ENCODE measurements around the gene CFAP92.
A peak's percentile ranks its signal among the peaks of the same experiment; 100 is the strongest.

Gene CFAP92

DNA sequence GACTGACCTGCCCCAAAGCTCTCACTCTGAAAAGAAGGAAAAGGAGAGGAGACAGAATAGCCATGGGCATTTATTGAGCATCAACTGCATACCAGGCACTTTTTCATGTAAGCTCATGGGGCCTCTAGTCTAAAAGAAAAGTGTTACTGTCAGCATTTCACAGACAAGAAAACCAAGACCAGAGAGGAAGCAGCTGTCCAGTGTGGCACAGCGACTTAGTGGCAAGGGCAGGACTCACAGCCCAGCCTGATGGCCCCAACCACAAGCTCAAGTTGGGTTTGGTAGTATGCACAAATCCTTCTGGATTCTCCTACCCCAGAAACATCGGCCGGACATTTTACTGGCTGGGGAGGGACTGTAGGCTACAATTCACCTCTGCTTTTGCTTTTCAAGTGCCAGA is 13.0 kb upstream of the CFAP92 start:
- DNase-seq: no peak

- DNase-seq: no peak
Measured at GRCh38 chr3:129005526-129006303, 11.8 kb upstream of the CFAP92 start.

DNA sequence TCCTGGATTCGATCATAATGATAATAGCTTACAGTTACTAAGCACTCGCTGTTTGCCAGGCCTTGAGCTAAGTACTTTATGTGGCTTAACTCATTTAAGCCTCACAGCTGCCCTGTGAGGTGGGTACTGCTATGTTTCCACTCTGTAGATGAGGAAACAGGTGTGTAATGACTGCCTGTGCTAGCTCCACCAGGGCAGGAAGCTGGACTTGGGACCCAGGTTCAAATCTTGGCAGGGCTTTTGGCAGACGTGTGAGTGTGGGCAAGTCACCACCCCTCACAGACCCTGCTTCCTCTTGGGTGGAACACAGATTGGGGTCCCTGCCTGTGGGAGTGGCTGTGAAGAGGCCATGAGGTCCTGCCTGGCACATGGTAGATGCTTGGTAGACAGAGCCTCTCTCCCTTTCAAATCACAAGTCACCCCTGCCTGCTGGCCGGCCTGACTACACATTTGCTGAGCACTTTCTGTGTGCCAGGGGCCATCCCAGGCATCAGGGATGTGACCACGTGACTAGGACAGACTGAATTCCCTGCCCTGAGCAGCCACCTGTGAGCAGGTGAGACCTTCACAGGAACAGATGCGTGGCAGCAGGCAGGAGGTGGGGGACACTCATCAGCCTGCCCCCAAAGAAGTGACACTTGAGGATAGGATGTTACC is 10.9 kb upstream of the CFAP92 start:
- no peak for DNase-seq

DNA sequence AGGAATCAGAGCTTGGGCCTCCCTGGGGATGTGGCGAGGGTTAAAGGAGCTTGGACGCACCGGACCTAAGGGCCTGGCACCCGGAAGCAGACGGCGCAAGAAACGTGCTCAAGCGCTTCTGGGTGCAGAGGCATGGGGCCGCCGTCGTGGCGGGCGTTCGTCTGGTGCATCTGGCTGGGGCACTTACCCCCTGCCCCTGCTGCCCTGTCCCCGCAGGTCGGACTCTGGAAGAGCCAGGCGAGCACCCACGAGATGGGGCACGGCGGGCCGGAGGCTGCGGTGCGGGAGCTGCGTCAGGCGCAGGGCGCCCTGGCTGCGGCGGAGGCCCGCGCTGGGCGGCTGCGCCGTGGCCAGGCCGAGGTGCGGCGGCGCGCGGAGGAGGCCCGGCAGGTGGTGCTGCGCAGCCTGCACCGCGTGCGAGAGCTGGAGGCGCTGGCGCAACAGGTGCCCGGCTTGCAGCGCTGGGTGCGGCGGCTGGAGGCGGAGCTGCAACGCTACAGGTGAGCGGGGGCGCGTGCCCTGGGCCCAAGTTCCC is 9.8 kb upstream of the CFAP92 start:
- DNase-seq: peak in 5 of 56 donors; percentile 7 to 54 (median 21)

- no peak for DNase-seq
Measured at GRCh38 chr3:129002573-129003569, 9.0 kb upstream of the CFAP92 start.

DNA sequence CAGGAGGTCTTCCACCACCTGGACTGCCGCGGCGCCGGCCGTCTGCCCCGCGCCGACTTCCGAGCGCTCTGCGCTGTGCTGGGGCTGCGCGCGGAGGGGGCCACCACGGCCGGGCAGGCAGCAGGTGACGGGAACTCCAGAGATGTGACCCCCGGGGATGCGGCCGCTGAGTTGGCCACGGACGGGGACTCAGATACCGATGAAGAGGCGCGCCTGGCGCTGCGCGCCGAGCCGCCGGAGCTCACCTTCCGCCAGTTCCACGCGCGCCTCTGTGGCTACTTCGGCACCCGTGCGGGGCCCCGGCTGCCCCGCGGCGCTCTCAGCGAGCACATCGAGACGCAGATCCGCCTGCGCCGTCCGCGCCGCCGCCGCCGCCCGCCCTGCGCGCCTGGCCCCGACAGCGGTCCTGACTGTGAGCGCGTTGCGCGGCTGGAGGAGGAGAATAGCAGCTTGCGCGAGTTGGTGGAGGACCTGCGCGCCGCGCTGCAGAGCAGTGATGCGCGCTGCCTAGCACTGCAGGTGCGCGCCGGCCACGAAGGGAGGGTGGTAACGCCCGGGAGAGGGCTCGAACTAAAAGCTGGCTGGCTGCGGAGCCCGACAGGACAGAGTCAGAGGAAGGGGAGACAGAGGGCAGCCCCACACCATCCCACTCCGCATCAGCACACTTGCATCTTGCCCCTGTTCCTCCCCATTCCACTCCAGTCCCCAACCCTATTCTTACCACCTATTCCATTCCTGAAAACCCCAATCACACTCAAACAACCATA is 8.1 kb upstream of the CFAP92 start:
- no peak for DNase-seq

- DNase-seq: peak in 1 of 56 donors; percentile 19
Measured at GRCh38 chr3:129001101-129001805, 7.4 kb upstream of the CFAP92 start, which contains the start of gene EFCC1. Gene EFCC1 (plus strand): TSS chr3:129001304. CDS start chr3:129001629, 325 bp downstream.

DNA sequence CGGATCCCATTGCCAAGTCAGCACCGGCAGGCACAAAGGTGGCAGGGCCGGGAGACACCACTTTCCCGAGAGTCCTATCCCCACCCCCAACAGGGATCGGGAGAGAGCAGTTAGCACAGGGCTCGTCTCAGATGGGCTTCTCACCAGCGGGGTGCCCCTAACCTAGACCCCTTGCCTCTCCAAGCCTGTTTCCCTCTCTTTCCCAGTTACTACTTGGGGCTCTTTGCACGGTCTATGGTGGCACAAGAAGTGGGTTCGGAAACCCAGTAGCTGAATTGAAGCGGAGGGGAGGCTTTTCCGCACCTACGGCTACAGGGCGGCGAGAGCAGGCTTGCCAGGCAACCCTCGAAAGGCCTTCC is 6.8 kb upstream of the CFAP92 start:
- DNase-seq: no peak

- DNase-seq: no peak
Measured at GRCh38 chr3:128999102-128999501, 5.2 kb upstream of the CFAP92 start.

DNA sequence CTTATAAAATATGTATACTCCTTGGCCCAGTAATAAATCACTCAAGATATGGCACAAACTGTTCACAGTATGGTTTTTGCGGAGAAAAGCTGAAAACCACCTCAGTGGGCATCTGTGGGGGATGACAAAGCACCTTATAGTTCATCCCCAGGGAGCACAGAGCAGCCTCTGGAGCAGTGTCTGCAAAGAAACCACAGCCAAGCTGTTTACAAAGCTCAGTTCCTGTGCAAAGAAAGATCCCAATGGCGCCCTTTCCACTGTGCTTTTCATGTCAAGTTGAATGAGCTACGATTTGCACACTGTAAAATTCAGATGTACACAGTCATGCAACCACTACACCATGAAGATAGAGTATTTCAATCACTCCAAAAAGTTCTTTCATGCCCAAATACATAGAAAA is 4.7 kb upstream of the CFAP92 start:
- no peak for DNase-seq

- no peak for DNase-seq
Measured at GRCh38 chr3:128997486-128998133, 3.7 kb upstream of the CFAP92 start.

DNA sequence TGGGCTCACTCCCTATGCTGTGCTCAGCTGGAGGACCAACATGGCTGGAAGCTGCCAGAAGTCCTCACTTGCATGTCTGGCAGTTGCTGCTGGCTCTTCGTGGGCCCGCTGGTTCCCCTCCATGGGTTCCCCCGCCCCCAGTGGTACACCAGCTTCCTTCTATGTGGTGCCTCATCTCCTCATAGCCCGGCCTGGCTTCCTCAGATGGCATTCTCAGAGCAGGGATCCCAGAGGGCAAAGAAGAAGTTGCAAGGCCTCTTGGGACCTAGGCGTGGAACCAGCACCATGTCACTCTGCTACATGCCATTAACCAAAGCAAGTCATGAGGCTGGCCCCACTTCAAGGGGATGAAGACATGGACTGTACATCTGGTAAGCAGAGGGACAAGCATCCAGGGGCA is 2.9 kb upstream of the CFAP92 start:
- DNase-seq: no peak

DNA sequence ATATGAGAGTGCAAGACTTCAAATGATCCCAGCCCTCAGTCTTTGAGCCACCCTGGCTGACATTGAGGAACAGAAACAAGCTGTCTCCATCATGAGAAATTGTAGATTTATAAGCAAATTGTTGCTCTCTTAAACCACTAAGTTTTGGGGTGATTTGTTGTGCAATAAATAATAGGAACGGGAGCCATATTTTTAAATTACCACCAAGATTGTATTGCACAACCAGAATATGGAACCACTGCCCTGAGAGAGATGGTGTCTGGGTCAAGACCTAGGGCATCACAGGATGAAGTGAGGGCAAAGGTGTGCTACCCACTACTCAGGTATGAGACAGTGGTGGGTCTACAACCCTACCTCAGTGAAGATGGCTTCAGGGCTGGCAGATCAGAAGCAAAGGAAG is 2.3 kb upstream of the CFAP92 start:
- DNase-seq: no peak

- DNase-seq: no peak
Measured at GRCh38 chr3:128995737-128996136, 1.9 kb upstream of the CFAP92 start.

- DNase-seq: no peak
Measured at GRCh38 chr3:128994581-128995546, 988 bp upstream of the CFAP92 start.

- no peak for DNase-seq
Measured at GRCh38 chr3:128994173-128994512, 267 bp upstream of the CFAP92 start.

- DNase-seq: peak in 3 of 56 donors; percentile 34 to 49 (median 36)
Measured at GRCh38 chr3:128992926-128993460, 883 bp downstream of the CFAP92 start.

GRCh38 chr3:128991355-128991895 is 2.5 kb downstream of the CFAP92 start:
- DNase-seq: no peak
